GM12801 (cell line): ENCODE measurements around the gene MRC1.

Experiments
- CTCF ChIP-seq: IDR thresholded peaks from one replicate; pipeline ENCODE4 v1.5.1; 2011; ENCODE audit warnings: control low read depth; ENCODE audit not compliant: insufficient read length; ENCODE audit errors: extremely low read depth

Gene MRC1

GRCh38 chr10:17918187-17918903 lies 109.2 kb downstream of the MRC1 start:
- TF ChIP-seq CTCF = no peak

GRCh38 chr10:17921378-17921777 lies 112.2 kb downstream of the MRC1 start:
- TF ChIP-seq CTCF = no peak

GRCh38 chr10:17923728-17924127 lies 114.6 kb downstream of the MRC1 start:
- TF ChIP-seq CTCF = no peak

GRCh38 chr10:17943033-17943745 lies 134.0 kb downstream of the MRC1 start:
- TF ChIP-seq CTCF = no peak

GRCh38 chr10:17950726-17951125 lies 141.6 kb downstream of the MRC1 start:
- TF ChIP-seq CTCF = no peak

GRCh38 chr10:17951868-17952371 lies 142.8 kb downstream of the MRC1 start, which contains the start of gene SLC39A12:
Gene SLC39A12 (plus strand): TSS chr10:17951918. CDS start chr10:17953277, 1,359 bp downstream.
- TF ChIP-seq CTCF = no peak

GRCh38 chr10:17954861-17955260 lies 145.7 kb downstream of the MRC1 start:
- no peak for TF ChIP-seq CTCF
